Measurements from ENCODE around the gene SEMA3E. TPM values are rescaled to one million over a fixed set of nuclear protein-coding genes. Genes with fewer than 3 reads are reported as not detected.
"Not testable (repeated sequence)": the region's sequence is repeated elsewhere in the genome, so short reads cannot be mapped to it uniquely, and the experiment has no call there.

The SEMA3E gene
- total RNA-seq, 4 donors from 2014 or later = 1.0 to 2.2 (median 2.0) TPM

DNA sequence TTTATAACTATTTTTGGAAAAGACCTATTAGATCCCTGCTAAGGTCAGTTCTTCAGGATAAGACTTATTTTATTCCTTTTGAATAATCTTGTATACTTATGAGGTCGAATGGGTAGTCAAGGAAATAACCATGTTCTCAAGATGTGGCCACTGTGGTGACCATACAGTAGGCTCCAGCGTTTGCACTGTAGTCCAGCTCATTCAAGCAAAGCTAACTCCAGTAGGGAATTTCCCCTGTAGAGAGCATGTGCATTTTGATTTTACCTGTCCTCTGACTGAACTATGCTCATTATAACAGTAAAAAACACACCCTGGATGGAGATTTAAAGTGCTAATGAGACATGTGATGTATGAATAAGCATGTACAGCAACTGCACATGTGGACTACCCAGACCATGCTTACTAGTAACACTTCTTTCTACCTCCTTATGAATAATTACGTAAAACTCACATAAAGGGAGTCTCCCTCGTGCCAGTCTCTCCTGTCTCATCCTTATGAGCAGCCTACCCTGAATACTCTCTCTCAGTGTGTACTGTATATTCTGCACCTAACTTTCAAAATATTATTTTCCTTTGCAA, 32.4 kb upstream of the SEMA3E start:
- no peaks in the 10 kb centered on the region for H3K27me3 ChIP-seq
- H3K36me3 ChIP-seq = no peaks in the 10 kb centered on the region
- H3K4me3 ChIP-seq = no peak overlapping the region
- no peak for DNase-seq (ENCODE audit: low spot score in 2 of 2)
- H3K27ac ChIP-seq = no peak overlapping the region
- WGBS = 83% methylated on average over 4 of the region's 4 CpGs
- TF ChIP-seq POLR2A (IDR thresholded peaks at IDR 0.05) (no peak), EP300 (IDR thresholded peaks at IDR 0.05) (no peak), POLR2AphosphoS5 (IDR thresholded peaks at IDR 0.05) (no peak)
- TF ChIP-seq, protein P1, sequence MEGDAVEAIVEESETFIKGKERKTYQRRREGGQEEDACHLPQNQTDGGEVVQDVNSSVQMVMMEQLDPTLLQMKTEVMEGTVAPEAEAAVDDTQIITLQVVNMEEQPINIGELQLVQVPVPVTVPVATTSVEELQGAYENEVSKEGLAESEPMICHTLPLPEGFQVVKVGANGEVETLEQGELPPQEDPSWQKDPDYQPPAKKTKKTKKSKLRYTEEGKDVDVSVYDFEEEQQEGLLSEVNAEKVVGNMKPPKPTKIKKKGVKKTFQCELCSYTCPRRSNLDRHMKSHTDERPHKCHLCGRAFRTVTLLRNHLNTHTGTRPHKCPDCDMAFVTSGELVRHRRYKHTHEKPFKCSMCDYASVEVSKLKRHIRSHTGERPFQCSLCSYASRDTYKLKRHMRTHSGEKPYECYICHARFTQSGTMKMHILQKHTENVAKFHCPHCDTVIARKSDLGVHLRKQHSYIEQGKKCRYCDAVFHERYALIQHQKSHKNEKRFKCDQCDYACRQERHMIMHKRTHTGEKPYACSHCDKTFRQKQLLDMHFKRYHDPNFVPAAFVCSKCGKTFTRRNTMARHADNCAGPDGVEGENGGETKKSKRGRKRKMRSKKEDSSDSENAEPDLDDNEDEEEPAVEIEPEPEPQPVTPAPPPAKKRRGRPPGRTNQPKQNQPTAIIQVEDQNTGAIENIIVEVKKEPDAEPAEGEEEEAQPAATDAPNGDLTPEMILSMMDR (IDR thresholded peaks at IDR 0.05) = no peak
- H3K4me1 ChIP-seq = peaks cover 6% of the 10 kb centered on the region
- H3K9me3 ChIP-seq = no peaks in the 10 kb centered on the region

GRCh38 chr7:83677180-83677866, 28.4 kb upstream of the SEMA3E start:
- Histone ChIP-seq H3K27ac (no peak overlapping the region), H3K27me3 (no peaks in the 10 kb centered on the region), H3K4me3 (no peak overlapping the region), H3K4me1 (peaks cover 6% of the 10 kb centered on the region), H3K36me3 (no peaks in the 10 kb centered on the region), H3K9me3 (no peaks in the 10 kb centered on the region)
- WGBS = 47% methylated on average over 4 of the region's 4 CpGs
- DNase-seq (ENCODE audit: low spot score in 2 of 2) = no peak
- TF ChIP-seq POLR2A (IDR thresholded peaks at IDR 0.05) (no peak), EP300 (IDR thresholded peaks at IDR 0.05) (no peak), POLR2AphosphoS5 (IDR thresholded peaks at IDR 0.05) (no peak)
- TF ChIP-seq, protein P1 (IDR thresholded peaks at IDR 0.05) = no peak

GRCh38 chr7:83673291-83673690, 24.4 kb upstream of the SEMA3E start:
- not testable (repeated sequence) for DNase-seq (ENCODE audit: low spot score in 2 of 2); H3K4me3 ChIP-seq; H3K9me3 ChIP-seq; H3K36me3 ChIP-seq; H3K27ac ChIP-seq; H3K27me3 ChIP-seq; H3K4me1 ChIP-seq
- WGBS = 86% methylated on average over 8 of the region's 28 CpGs

GRCh38 chr7:83672157-83672556, 23.2 kb upstream of the SEMA3E start:
- H3K36me3 ChIP-seq = no peaks in the 10 kb centered on the region
- TF ChIP-seq POLR2AphosphoS5 (IDR thresholded peaks at IDR 0.05) (no peak), EP300 (IDR thresholded peaks at IDR 0.05) (no peak), POLR2A (IDR thresholded peaks at IDR 0.05) (no peak)
- TF ChIP-seq, protein P1 (IDR thresholded peaks at IDR 0.05) = no peak
- no peaks in the 10 kb centered on the region for H3K9me3 ChIP-seq
- no peak overlapping the region for H3K4me3 ChIP-seq
- H3K4me1 ChIP-seq = peaks cover 6% of the 10 kb centered on the region
- no peak overlapping the region for H3K27ac ChIP-seq
- WGBS = 78% methylated on average over 2 of the region's 2 CpGs
- H3K27me3 ChIP-seq = no peaks in the 10 kb centered on the region
- DNase-seq (ENCODE audit: low spot score in 2 of 2) = no peak

GRCh38 chr7:83663131-83663530, 14.2 kb upstream of the SEMA3E start:
- Histone ChIP-seq H3K27ac (no peak overlapping the region), H3K27me3 (no peaks in the 10 kb centered on the region), H3K4me3 (no peak overlapping the region), H3K4me1 (no peaks in the 10 kb centered on the region), H3K9me3 (no peaks in the 10 kb centered on the region), H3K36me3 (no peaks in the 10 kb centered on the region)
- WGBS = 95% methylated on average over 4 of the region's 4 CpGs
- no peak for DNase-seq (ENCODE audit: low spot score in 2 of 2)
- TF ChIP-seq POLR2AphosphoS5 (IDR thresholded peaks at IDR 0.05) = no peak
- TF ChIP-seq, protein P1 (IDR thresholded peaks at IDR 0.05) = no peak
- TF ChIP-seq EP300 (IDR thresholded peaks at IDR 0.05) = no peak
- TF ChIP-seq POLR2A (IDR thresholded peaks at IDR 0.05) = no peak

All from suprapubic skin (tissue), 4 donors.